Coronary artery (tissue), 2 donors: ENCODE results near the gene PLA2G4A.

Experiments used
- DNase-seq: peaks from one replicate; pipeline ENCODE4 v3.0.0-alpha.2; 2017; ENCODE audit warnings: low spot score
- H3K27ac ChIP-seq, 2 donors: fragments of 200-600 bp; sonication (generic); one replicate each; pipeline ENCODE4 v1.5.1; 2016 to 2019
- H3K4me3 ChIP-seq: fragments of 200-600 bp; sonication (generic); 2 replicates; pipeline ENCODE4 v1.5.1; 2016; ENCODE audit warnings: mild to moderate bottlenecking, moderate library complexity
- TF ChIP-seq, protein P1 (sequence below): fragments of 200-600 bp; sonication (generic); IDR thresholded peaks from one replicate; pipeline ENCODE4 v1.5.1; 2019; ENCODE audit warnings: antibody characterized with exemption

PLA2G4A gene

DNA sequence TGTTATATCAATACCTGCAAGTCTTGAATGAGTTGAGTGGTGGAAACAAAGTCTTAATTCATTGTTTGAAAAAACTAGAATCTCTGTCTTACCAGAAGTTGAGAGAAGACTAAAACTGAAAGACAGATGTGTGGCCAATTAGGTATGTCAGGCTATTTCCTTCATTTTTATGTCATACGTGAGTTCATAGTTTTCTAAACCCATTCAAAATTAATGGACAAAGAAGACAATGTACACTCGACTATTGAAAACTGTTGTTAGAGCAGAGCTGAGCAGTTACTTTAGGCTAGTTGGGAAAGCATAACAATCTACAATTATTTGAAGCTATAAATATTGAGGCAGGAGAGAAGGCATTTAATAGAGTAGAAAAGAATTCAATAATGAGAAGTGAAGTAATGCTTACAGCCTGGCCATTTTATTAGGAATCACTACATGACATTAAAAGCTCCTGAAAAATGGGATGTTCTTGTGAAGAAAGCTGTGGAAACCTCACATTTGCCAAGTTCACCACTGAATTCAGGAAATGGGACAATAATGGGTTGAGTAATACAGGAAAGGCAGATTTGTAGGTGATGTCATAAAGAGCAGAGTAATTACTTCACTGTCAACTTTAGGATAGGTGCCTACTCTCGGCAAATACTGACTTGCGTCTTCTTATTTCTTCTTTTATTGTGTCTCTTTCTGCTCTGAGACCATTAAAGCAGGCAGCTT lies 204.4 kb downstream of the PLA2G4A start:
- no peak overlapping the region for H3K27ac ChIP-seq
- TF ChIP-seq, protein P1, sequence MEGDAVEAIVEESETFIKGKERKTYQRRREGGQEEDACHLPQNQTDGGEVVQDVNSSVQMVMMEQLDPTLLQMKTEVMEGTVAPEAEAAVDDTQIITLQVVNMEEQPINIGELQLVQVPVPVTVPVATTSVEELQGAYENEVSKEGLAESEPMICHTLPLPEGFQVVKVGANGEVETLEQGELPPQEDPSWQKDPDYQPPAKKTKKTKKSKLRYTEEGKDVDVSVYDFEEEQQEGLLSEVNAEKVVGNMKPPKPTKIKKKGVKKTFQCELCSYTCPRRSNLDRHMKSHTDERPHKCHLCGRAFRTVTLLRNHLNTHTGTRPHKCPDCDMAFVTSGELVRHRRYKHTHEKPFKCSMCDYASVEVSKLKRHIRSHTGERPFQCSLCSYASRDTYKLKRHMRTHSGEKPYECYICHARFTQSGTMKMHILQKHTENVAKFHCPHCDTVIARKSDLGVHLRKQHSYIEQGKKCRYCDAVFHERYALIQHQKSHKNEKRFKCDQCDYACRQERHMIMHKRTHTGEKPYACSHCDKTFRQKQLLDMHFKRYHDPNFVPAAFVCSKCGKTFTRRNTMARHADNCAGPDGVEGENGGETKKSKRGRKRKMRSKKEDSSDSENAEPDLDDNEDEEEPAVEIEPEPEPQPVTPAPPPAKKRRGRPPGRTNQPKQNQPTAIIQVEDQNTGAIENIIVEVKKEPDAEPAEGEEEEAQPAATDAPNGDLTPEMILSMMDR: no peak
- DNase-seq: no peak
- H3K4me3 ChIP-seq: no peak overlapping the region

DNA sequence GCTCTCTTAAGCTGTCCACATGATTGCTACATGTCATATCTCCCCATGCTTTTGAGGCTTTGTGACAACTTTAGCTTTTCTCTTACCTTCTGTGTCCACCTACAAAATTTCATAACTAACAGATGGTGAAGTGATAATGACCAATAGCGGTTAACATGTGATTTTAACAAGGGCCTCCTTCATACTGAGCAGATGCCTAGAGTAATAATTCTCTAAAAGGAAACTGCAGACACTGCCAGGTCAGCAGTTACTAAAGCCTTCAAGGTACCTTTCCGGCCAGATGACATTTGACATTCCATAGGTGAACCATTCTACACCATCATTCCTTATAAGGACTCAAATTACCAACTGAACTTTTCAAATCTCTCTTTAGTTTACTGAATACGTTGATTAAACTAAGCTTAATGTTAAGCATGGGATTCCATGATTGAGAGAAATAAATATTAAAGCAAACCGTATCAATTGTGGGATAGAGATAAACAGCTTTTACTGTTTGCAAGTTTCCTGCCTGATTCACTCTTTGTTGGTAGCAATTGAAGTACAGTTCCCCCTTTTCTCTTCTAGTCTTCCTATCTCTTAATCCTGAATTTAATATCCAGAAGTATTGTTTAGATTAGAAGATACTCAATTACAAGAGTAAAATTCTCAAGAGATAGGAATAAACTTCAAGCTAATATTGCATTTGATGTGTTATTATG lies 205.1 kb downstream of the PLA2G4A start:
- TF ChIP-seq, protein P1: no peak
- H3K4me3 ChIP-seq: no peak overlapping the region
- DNase-seq: no peak
- no peak overlapping the region for H3K27ac ChIP-seq

DNA sequence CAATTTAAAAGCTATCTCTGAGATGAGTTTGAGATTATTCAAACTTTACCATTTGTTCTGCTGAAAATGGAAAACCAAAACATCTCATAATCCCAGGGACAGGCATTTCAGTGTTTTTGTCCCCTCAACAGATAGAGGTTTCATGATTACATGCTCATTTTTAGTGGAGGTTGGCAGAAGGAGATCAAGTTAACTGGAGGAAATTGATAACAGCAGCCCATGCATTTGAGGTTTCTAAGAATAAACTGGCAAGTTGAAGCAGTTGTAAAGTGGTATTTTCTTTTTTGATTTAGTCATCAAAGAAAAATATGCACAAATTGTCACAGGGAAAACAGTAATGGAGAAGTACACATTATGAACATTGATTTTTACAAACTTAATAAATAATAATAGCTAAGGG lies 205.8 kb downstream of the PLA2G4A start:
- TF ChIP-seq, protein P1: no peak
- DNase-seq: no peak

DNA sequence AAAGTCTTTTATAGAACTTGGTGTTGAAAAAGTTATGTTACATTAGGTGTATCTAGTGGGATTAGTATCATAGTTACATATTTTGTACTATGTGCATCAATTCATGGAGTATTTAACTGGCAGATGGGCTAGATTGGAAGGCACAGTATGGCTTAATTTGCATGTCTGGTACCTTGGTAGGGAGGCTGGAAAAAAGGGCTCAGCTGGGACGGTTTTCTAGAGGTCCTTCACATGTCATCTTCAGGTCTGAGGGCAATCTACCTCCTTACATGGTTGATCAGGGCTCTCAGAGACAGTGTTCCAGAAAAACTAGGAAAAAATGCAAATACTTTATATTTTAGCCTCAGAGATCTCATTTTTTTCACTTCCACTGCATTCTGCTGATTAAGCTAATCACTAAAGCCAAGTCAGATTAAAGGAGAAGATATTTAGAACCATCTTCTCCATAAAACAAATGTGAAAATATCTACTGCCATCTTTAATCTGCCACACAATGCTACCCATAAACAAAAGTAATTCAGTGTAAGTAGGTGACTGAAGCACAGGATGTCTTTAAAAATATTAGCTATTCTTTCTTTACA lies 209.3 kb downstream of the PLA2G4A start:
- TF ChIP-seq, protein P1: no peak
- Histone ChIP-seq H3K4me3 (no peak overlapping the region), H3K27ac (no peak overlapping the region)
- no peak for DNase-seq

More for the DNA sequence above, 205.8 kb downstream of the PLA2G4A start:
- Histone ChIP-seq H3K4me3 (no peak overlapping the region), H3K27ac (no peak overlapping the region)
